ENCODE data around the gene H2AZ2.
A peak's percentile ranks its signal among the peaks of the same experiment; 100 is the strongest.
"Not testable (repeated sequence)": the region's sequence is repeated elsewhere in the genome, so short reads cannot be mapped to it uniquely, and the experiment has no call there.

The H2AZ2 gene

GRCh38 chr7:44789990-44790389 lies 57.9 kb downstream of the H2AZ2 start:
- no peak overlapping the region for H3K9ac ChIP-seq (ENCODE audit: low read length)
- H3K4me1 ChIP-seq (ENCODE audit: insufficient read depth, low read length, severe bottlenecking): peaks cover 13% of the 10 kb centered on the region
- H3K4me3 ChIP-seq (ENCODE audit: low read depth, low read length, poor library complexity, severe bottlenecking): no peak overlapping the region
- TF ChIP-seq EZH2 (IDR thresholded peaks at IDR 0.05; ENCODE audit: borderline replicate concordance, low read length): no peak
- TF ChIP-seq CTCF (IDR thresholded peaks at IDR 0.05; ENCODE audit: low read length): no peak
- peaks cover 11% of the 10 kb centered on the region; the same call in 1 of the 2 replicates for H3F3A ChIP-seq (ENCODE audit: insufficient read depth, low read length)
- H3K9me3 ChIP-seq (ENCODE audit: low read length): no peaks in the 10 kb centered on the region
- H3K36me3 ChIP-seq (ENCODE audit: insufficient read depth, low read length): no peaks in the 10 kb centered on the region
- no peaks in the 10 kb centered on the region for H4K20me1 ChIP-seq (ENCODE audit: insufficient read depth, low read length)
- H3K9me2 ChIP-seq (ENCODE audit: low read depth, low read length): no peaks in the 10 kb centered on the region
- H3K27me3 ChIP-seq (ENCODE audit: insufficient read depth, low read length): no peaks in the 10 kb centered on the region
- no peak overlapping the region for H3K27ac ChIP-seq (ENCODE audit: low read depth, low read length, poor library complexity, severe bottlenecking)
- H3K4me2 ChIP-seq (ENCODE audit: low read length): no peak overlapping the region
- no peaks in the 10 kb centered on the region for H3K79me2 ChIP-seq (ENCODE audit: insufficient read depth, low read length)
- H2AFZ ChIP-seq (ENCODE audit: low read length): no peak overlapping the region

- Histone ChIP-seq H3K9me2 (ENCODE audit: low read depth, low read length) (no peaks in the 10 kb centered on the region), H3K9me3 (ENCODE audit: low read length) (peaks cover 4% of the 10 kb centered on the region; the same call in 1 of the 2 replicates), H3K27me3 (ENCODE audit: insufficient read depth, low read length) (no peaks in the 10 kb centered on the region; the same call in 1 of the 2 replicates), H3K27ac (ENCODE audit: low read depth, low read length, poor library complexity, severe bottlenecking) (peak overlapping the region; percentile 15), H3K4me1 (ENCODE audit: insufficient read depth, low read length, severe bottlenecking) (peaks cover 12% of the 10 kb centered on the region), H4K20me1 (ENCODE audit: insufficient read depth, low read length) (no peaks in the 10 kb centered on the region), H3K36me3 (ENCODE audit: insufficient read depth, low read length) (no peaks in the 10 kb centered on the region; the same call in 1 of the 2 replicates), H3K4me2 (ENCODE audit: low read length) (no peak overlapping the region), H3K79me2 (ENCODE audit: insufficient read depth, low read length) (no peaks in the 10 kb centered on the region), H3K4me3 (ENCODE audit: low read depth, low read length, poor library complexity, severe bottlenecking) (no peak overlapping the region), H3K9ac (ENCODE audit: low read length) (no peak overlapping the region), H2AFZ (ENCODE audit: low read length) (no peak overlapping the region), H3F3A (ENCODE audit: insufficient read depth, low read length) (peaks cover 11% of the 10 kb centered on the region; the same call in 1 of the 2 replicates)
- TF ChIP-seq CTCF (IDR thresholded peaks at IDR 0.05; ENCODE audit: low read length) (no peak), EZH2 (IDR thresholded peaks at IDR 0.05; ENCODE audit: borderline replicate concordance, low read length) (no peak)
Measured at GRCh38 chr7:44787762-44788161, 60.1 kb downstream of the H2AZ2 start.

- H3F3A ChIP-seq (ENCODE audit: insufficient read depth, low read length): peaks cover 11% of the 10 kb centered on the region; the same call in 1 of the 2 replicates
- H4K20me1 ChIP-seq (ENCODE audit: insufficient read depth, low read length): no peaks in the 10 kb centered on the region
- H3K9ac ChIP-seq (ENCODE audit: low read length): no peak overlapping the region
- H3K4me1 ChIP-seq (ENCODE audit: insufficient read depth, low read length, severe bottlenecking): peaks cover 12% of the 10 kb centered on the region
- peak overlapping the region; percentile 15 for H3K27ac ChIP-seq (ENCODE audit: low read depth, low read length, poor library complexity, severe bottlenecking)
- no peaks in the 10 kb centered on the region for H3K79me2 ChIP-seq (ENCODE audit: insufficient read depth, low read length)
- peaks cover 4% of the 10 kb centered on the region; the same call in 1 of the 2 replicates for H3K9me3 ChIP-seq (ENCODE audit: low read length)
- no peak for TF ChIP-seq CTCF (IDR thresholded peaks at IDR 0.05; ENCODE audit: low read length)
- TF ChIP-seq EZH2 (IDR thresholded peaks at IDR 0.05; ENCODE audit: borderline replicate concordance, low read length): no peak
- H3K36me3 ChIP-seq (ENCODE audit: insufficient read depth, low read length): no peaks in the 10 kb centered on the region; the same call in 1 of the 2 replicates
- no peaks in the 10 kb centered on the region for H3K9me2 ChIP-seq (ENCODE audit: low read depth, low read length)
- H3K4me3 ChIP-seq (ENCODE audit: low read depth, low read length, poor library complexity, severe bottlenecking): no peak overlapping the region
- H3K4me2 ChIP-seq (ENCODE audit: low read length): no peak overlapping the region; the same call in 1 of the 2 replicates
- no peak overlapping the region for H2AFZ ChIP-seq (ENCODE audit: low read length)
- peaks cover 2% of the 10 kb centered on the region; the same call in 1 of the 2 replicates for H3K27me3 ChIP-seq (ENCODE audit: insufficient read depth, low read length)
Measured at GRCh38 chr7:44787041-44787440, 60.8 kb downstream of the H2AZ2 start.

- not testable (repeated sequence) for H3K4me3 ChIP-seq (ENCODE audit: low read depth, low read length, poor library complexity, severe bottlenecking); H3K9me3 ChIP-seq (ENCODE audit: low read length); H3F3A ChIP-seq (ENCODE audit: insufficient read depth, low read length); H2AFZ ChIP-seq (ENCODE audit: low read length); H3K4me2 ChIP-seq (ENCODE audit: low read length); H3K79me2 ChIP-seq (ENCODE audit: insufficient read depth, low read length); H3K27me3 ChIP-seq (ENCODE audit: insufficient read depth, low read length); H3K27ac ChIP-seq (ENCODE audit: low read depth, low read length, poor library complexity, severe bottlenecking); H3K9ac ChIP-seq (ENCODE audit: low read length); H4K20me1 ChIP-seq (ENCODE audit: insufficient read depth, low read length); H3K9me2 ChIP-seq (ENCODE audit: low read depth, low read length); H3K36me3 ChIP-seq (ENCODE audit: insufficient read depth, low read length)
- peaks cover 12% of the 10 kb centered on the region for H3K4me1 ChIP-seq (ENCODE audit: insufficient read depth, low read length, severe bottlenecking)
Measured at GRCh38 chr7:44785218-44785617, 62.7 kb downstream of the H2AZ2 start.
